HL-60 (cell line): Measurements from ENCODE around the gene CLIP4.

Experiments used
- DNase-seq, 2 experiments: peaks; one replicate each; pipeline ENCODE4 v3.0.0-alpha.2; 2010 to 2020; ENCODE audit warnings: low read depth in 1 of 2, low spot score in 1 of 2
- H3K27ac ChIP-seq: fragments of 250-450 bp; sonication (Bioruptor Pico); replicated peaks from 2 replicates; pipeline ENCODE4 v1.5.1; 2020; ENCODE audit warnings: mild to moderate bottlenecking, moderate library complexity
- H3K27me3 ChIP-seq: fragments of 250-450 bp; sonication (Bioruptor Pico); 2 replicates; pipeline ENCODE4 v1.5.1; 2021; ENCODE audit warnings: mild to moderate bottlenecking, moderate library complexity; ENCODE audit not compliant: insufficient read depth, poor library complexity, severe bottlenecking
- H3K4me3 ChIP-seq: replicated peaks from 2 replicates; pipeline ENCODE4 v1.5.1; 2011; ENCODE audit warnings: mild to moderate bottlenecking, control low read depth, low read length; ENCODE audit not compliant: insufficient read depth
- GABPA ChIP-seq: IDR thresholded peaks from 2 replicates; pipeline ENCODE4 v1.6.1; 2012; ENCODE audit warnings: low read depth
- POLR2AphosphoS5 ChIP-seq: IDR thresholded peaks from 2 replicates; pipeline ENCODE4 v1.6.1; 2012; ENCODE audit warnings: low read depth
- REST ChIP-seq: IDR thresholded peaks from 2 replicates; pipeline ENCODE4 v1.6.1; 2012; ENCODE audit warnings: low read depth; ENCODE audit not compliant: insufficient replicate concordance
- SPI1 ChIP-seq: IDR thresholded peaks from 2 replicates; pipeline ENCODE4 v1.6.1; 2012; ENCODE audit warnings: low read depth, mild to moderate bottlenecking, borderline replicate concordance
- TF ChIP-seq, protein P1 (sequence below): IDR thresholded peaks from one replicate; pipeline ENCODE4 v1.5.1; 2011; ENCODE audit warnings: low read length, control low read depth, inconsistent platforms; ENCODE audit not compliant: insufficient read depth

CLIP4 gene

GRCh38 chr2:29068513-29068912, 46.7 kb upstream of the CLIP4 start:
- Histone ChIP-seq H3K27ac (no peak overlapping the region), H3K27me3 (no peaks in the 10 kb centered on the region), H3K4me3 (no peak overlapping the region)
- DNase-seq: no peak
- TF ChIP-seq SPI1 (no peak), REST (no peak), POLR2AphosphoS5 (no peak), GABPA (no peak)
- TF ChIP-seq, protein P1, sequence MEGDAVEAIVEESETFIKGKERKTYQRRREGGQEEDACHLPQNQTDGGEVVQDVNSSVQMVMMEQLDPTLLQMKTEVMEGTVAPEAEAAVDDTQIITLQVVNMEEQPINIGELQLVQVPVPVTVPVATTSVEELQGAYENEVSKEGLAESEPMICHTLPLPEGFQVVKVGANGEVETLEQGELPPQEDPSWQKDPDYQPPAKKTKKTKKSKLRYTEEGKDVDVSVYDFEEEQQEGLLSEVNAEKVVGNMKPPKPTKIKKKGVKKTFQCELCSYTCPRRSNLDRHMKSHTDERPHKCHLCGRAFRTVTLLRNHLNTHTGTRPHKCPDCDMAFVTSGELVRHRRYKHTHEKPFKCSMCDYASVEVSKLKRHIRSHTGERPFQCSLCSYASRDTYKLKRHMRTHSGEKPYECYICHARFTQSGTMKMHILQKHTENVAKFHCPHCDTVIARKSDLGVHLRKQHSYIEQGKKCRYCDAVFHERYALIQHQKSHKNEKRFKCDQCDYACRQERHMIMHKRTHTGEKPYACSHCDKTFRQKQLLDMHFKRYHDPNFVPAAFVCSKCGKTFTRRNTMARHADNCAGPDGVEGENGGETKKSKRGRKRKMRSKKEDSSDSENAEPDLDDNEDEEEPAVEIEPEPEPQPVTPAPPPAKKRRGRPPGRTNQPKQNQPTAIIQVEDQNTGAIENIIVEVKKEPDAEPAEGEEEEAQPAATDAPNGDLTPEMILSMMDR: no peak

- Histone ChIP-seq H3K27me3 (no peaks in the 10 kb centered on the region), H3K27ac (no peak overlapping the region), H3K4me3 (no peak overlapping the region)
- no peak for DNase-seq
- no peak for TF ChIP-seq REST
- no peak for TF ChIP-seq GABPA
- TF ChIP-seq POLR2AphosphoS5: no peak
- TF ChIP-seq, protein P1: no peak
- TF ChIP-seq SPI1: no peak
These were observed 44.7 kb upstream of the CLIP4 start for GRCh38 chr2:29070526-29070925.

DNA sequence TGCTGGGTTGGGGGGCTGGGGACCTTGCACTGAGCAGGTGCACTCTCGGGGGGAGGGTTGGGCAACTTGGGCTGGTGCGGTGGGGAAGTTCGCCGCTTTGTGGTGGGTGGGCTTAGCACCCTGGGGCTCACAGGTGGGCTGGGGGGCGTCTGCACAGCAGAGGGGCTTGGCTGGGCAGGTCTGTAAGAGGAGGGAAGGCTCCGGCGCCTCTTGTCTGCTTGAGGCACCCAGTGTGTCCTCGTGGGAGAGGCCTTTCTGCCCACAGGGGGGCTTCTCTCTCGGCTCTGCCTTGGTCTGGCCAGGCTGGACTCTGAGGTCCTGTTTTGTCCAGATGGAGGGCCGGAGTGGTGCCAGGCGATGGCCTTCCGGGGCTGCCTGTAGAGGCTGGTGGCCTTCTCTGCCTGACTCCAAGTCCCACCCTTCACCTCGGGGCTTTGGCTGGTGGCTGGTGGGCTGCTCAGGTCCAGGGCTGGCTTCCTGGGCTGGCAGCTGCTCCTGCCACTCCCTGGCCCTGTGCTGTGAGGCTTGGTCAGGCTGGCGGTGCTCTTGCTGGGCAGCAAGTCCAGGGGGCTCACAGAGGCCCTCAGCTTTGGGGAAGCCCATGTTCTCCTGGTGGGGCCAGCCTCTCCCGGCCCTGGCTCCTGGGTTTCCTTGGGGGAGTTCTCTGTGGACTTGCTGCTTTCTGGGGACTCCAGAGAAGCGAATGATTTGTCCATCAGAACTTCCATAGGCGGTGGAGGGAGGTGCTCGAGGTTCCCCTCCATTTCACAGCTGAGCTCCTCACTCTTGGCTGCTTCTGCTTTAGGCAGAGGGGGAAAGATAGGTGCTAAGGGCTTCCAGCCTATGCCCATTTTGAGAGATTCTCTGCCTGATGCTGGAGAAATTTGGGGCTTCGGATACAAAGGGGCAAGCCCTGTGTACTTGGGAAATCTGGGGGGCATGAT, 43.9 kb upstream of the CLIP4 start:
- no peak for DNase-seq
- no peaks in the 10 kb centered on the region for H3K27me3 ChIP-seq
- H3K4me3 ChIP-seq: no peak overlapping the region
- no peak overlapping the region for H3K27ac ChIP-seq
- TF ChIP-seq, protein P1: no peak
- TF ChIP-seq SPI1 (no peak), GABPA (no peak), POLR2AphosphoS5 (no peak), REST (no peak)
